T-helper 2 cell (primary cell): ENCODE data around the gene TES.
"Not testable (repeated sequence)": the region's sequence is repeated elsewhere in the genome, so short reads cannot be mapped to it uniquely, and the experiment has no call there.

Experiments
- DNase-seq, 5 experiments: peaks; one replicate each; pipeline versions ENCODE4 v3.0.0 to v3.0.0-alpha.2; 2012 to 2022

TES gene

GRCh38 chr7:116291937-116292336 is 81.6 kb downstream of the TES start:
- no peak for DNase-seq

GRCh38 chr7:116292381-116292780 is 82.0 kb downstream of the TES start:
- DNase-seq = no peak

DNA sequence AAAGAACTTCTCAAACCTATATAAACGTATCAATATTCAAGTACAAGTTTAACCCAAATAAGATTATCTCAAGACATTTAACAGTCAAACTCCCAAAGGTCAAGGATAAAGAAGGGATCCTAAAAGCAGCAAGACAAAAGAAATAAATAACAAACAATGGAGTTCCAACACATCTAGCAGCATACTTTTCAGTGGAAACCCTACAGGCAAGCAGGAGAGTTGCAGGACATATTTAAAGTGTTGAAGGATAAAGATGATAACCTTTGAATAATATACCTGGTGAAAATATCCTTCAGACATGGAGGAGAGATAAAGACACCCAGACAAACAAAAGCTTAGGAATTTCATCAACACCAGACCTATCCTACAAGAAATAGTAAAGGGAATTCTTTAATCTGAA is 82.8 kb downstream of the TES start:
- DNase-seq = no peak

- DNase-seq = no peak
Measured at GRCh38 chr7:116293633-116294032, 83.3 kb downstream of the TES start.

- not testable (repeated sequence) for DNase-seq
Measured at GRCh38 chr7:116295903-116296302, 85.6 kb downstream of the TES start.

GRCh38 chr7:116298055-116298454 is 87.7 kb downstream of the TES start:
- DNase-seq = no peak

DNA sequence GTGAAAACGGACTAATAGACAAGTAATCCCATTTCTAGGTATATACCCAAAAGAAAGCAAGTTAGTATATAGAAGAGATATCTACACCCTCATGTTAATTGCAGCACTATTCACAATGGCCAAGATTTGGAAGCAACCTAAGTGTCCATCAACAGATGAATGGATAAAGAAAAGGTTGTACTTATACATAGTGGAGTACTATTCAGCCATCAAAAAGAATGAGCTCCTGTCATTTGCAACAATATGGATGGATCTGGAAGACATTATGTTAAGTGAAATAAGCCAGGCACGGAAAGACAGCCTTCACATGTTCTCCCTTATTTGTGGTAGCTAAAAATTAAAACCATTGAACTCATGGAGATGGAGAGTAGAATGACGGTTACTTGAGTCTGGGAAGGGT is 88.2 kb downstream of the TES start:
- no peak for DNase-seq

DNA sequence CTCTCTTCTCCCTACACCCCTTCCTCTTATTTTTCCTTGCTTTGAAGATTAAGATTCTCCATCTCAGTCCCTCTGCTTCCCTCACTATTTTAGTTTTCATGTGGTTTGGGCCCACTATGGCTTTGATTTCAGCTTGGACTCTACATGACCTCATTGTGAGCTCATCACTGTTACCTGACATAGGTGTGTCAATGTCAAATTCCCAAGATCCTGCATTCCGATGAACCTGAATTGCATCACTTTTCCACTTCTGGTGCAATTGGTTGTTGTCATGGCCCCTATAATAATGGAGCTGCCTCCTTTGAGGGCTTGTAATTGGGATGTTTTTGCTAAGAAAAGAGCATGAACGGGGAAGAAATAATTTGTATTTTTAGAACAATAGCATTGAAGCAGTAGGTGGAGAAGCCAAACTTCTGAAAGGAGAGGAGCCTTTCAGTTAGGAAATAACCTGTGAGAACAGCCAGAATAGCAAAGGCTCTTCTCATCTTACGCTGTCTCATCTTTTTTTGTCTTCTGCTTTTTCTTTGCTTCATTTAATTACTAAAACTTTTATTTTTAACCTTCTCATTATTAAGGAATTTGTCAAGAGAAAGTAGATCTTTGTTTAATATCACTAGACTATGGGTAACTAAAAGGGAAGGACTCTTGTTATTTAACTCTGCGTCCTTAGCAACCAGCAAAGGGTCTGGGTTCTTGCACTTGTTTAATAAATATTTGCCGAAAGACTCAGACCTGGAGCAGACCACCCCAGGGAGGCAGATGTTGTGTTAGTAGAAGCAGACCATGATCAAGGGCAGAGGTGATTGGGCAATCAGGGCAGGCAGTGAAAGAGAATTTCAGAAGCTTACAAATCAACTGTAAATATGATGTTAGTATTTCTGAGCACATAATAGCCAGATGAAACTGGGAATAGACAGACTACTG is 95.4 kb downstream of the TES start:
- DNase-seq = no peak

GRCh38 chr7:116306409-116307048 is 96.2 kb downstream of the TES start:
- DNase-seq = no peak

GRCh38 chr7:116307253-116307652 is 96.9 kb downstream of the TES start:
- DNase-seq = no peak
